PC-9 (cell line): ENCODE measurements around the gene BRD4. TPM values are rescaled to one million over a fixed set of nuclear protein-coding genes. Genes with fewer than 3 reads are reported as not detected.

Source experiments
- BruUV-seq: library from RNA; stranded (reverse); fragments of 400-500 nt; replicated peaks from 2 replicates; lab custom pipeline; 2021; lab: Mats Ljungman, UMichigan
- CTCF ChIA-PET: fragments of 300-600 bp; sonication (Branson Sonifier 250); formaldehyde crosslinking; loops from one replicate; lab custom pipeline; 2022; ENCODE audit warnings: antibody characterized with exemption; lab: Charles Lee
- POLR2A ChIA-PET: fragments of 300-600 bp; sonication (Branson Sonifier 250); formaldehyde crosslinking; loops from one replicate; lab custom pipeline; 2022; ENCODE audit warnings: antibody characterized with exemption; ENCODE audit not compliant: unreplicated experiment; lab: Charles Lee
- DNase-seq, 2 experiments: peaks; one replicate each; pipeline versions ENCODE4 v3.0.0 to v3.0.0-alpha.2; 2015 to 2022; ENCODE audit warnings: mixed read lengths in 1 of 2
- H2AFZ ChIP-seq: fragments of 200-600 bp; sonication (generic); 2 replicates; pipeline ENCODE4 v1.8.1; 2017; ENCODE audit warnings: antibody characterized with exemption
- H3F3A ChIP-seq: fragments of 200-600 bp; sonication (generic); 2 replicates; pipeline ENCODE4 v1.8.1; 2017; ENCODE audit warnings: antibody characterized with exemption, mild to moderate bottlenecking, low read depth; ENCODE audit not compliant: insufficient read depth
- H3K27ac ChIP-seq: fragments of 200-600 bp; sonication (generic); 2 replicates; pipeline ENCODE4 v1.6.1; 2016; ENCODE audit warnings: mixed run types
- H3K27me3 ChIP-seq: fragments of 200-600 bp; sonication (generic); 2 replicates; pipeline ENCODE4 v1.6.1; 2016; ENCODE audit warnings: low read depth, mixed run types; ENCODE audit not compliant: insufficient read depth
- H3K36me3 ChIP-seq: fragments of 200-600 bp; sonication (generic); 2 replicates; pipeline ENCODE4 v1.6.1; 2016; ENCODE audit warnings: low read depth, mixed run types
- H3K4me1 ChIP-seq: fragments of 200-600 bp; sonication (generic); replicated peaks from 2 replicates; pipeline ENCODE4 v1.6.1; 2016; ENCODE audit warnings: mixed run types; ENCODE audit not compliant: insufficient read depth
- H3K4me2 ChIP-seq: fragments of 200-600 bp; sonication (generic); 2 replicates; pipeline ENCODE4 v1.6.1; 2017; ENCODE audit warnings: mixed run types
- H3K4me3 ChIP-seq: fragments of 200-600 bp; sonication (generic); 2 replicates; pipeline ENCODE4 v1.6.1; 2016; ENCODE audit warnings: mixed run types
- H3K79me2 ChIP-seq: fragments of 200-600 bp; sonication (generic); 2 replicates; pipeline ENCODE4 v1.6.1; 2017; ENCODE audit warnings: low read depth, mixed run types
- H3K9me2 ChIP-seq: fragments of 200-600 bp; sonication (generic); 2 replicates; pipeline ENCODE4 v1.8.1; 2017; ENCODE audit warnings: mild to moderate bottlenecking; ENCODE audit not compliant: insufficient read depth
- H3K9me3 ChIP-seq: fragments of 200-600 bp; sonication (generic); 2 replicates; pipeline ENCODE4 v1.8.1; 2016; ENCODE audit warnings: low read depth; ENCODE audit not compliant: insufficient read depth
- H4K20me1 ChIP-seq: fragments of 200-600 bp; sonication (generic); 2 replicates; pipeline ENCODE4 v1.8.1; 2017; ENCODE audit not compliant: insufficient read depth
- CTCF ChIP-seq: fragments of 200-600 bp; sonication (generic); conservative IDR thresholded peaks from 2 replicates; pipeline ENCODE4 v1.6.1; 2017; ENCODE audit warnings: mixed run types, antibody characterized with exemption, mild to moderate bottlenecking, moderate library complexity
- EZH2 ChIP-seq: fragments of 200-600 bp; sonication (generic); IDR thresholded peaks from 2 replicates; pipeline ENCODE4 v1.8.0; 2017; ENCODE audit warnings: antibody characterized with exemption, low read depth
- intact Hi-C: fragments of 100-400 bp; cut with micrococcal nuclease; formaldehyde crosslinking; loops from one replicate; pipeline ENCODE4 v1.10.0; 2022; ENCODE audit not compliant: unreplicated experiment
- total RNA-seq: library from RNA; stranded (reverse); gene quantifications from 2 replicates; pipeline ENCODE4 v1.2.3, GENCODE V29; 2021

BRD4 gene
- total RNA-seq, 1 experiment from 2014 or later, result 138 TPM

GRCh38 chr19:15315101-15315500 is 17.2 kb downstream of the BRD4 start:
- no TSS peak for BruUV-seq
- Histone ChIP-seq H3K4me2 (peak overlapping the region; percentile 35; the same call in 1 of the 2 replicates), H3K27ac (peak overlapping the region; percentile 42), H3K9me3 (no peaks in the 10 kb centered on the region), H3K36me3 (0 out of 2 replicates have a peak, but pooled peaks cover 9% of the 10 kb centered on the region), H3F3A (peaks cover 52% of the 10 kb centered on the region), H3K27me3 (no peaks in the 10 kb centered on the region), H3K4me3 (no peak overlapping the region), H3K79me2 (peaks cover 100% of the 10 kb centered on the region), H2AFZ (no peak overlapping the region), H3K4me1 (peaks cover 35% of the 10 kb centered on the region), H3K9me2 (no peaks in the 10 kb centered on the region), H4K20me1 (peaks cover 100% of the 10 kb centered on the region)
- intact Hi-C loops, result no loop called here
- POLR2A ChIA-PET, result no interaction called here
- DNase-seq, result peak in 1 of 2 experiments; percentile 81
- CTCF ChIA-PET, result no interaction called here
- no peak for TF ChIP-seq CTCF
- no peak for TF ChIP-seq EZH2

GRCh38 chr19:15313649-15314279 is 18.6 kb downstream of the BRD4 start:
- Histone ChIP-seq H3K9me2 (no peaks in the 10 kb centered on the region), H3K9me3 (no peaks in the 10 kb centered on the region), H2AFZ (no peak overlapping the region), H3K4me3 (no peak overlapping the region), H4K20me1 (peaks cover 100% of the 10 kb centered on the region), H3F3A (peaks cover 54% of the 10 kb centered on the region), H3K79me2 (peaks cover 100% of the 10 kb centered on the region), H3K4me1 (peaks cover 32% of the 10 kb centered on the region), H3K27ac (no peak overlapping the region), H3K4me2 (no peak overlapping the region), H3K27me3 (no peaks in the 10 kb centered on the region), H3K36me3 (0 out of 2 replicates have a peak, but pooled peaks cover 9% of the 10 kb centered on the region)
- CTCF ChIA-PET, result no interaction called here
- TF ChIP-seq EZH2 (no peak), CTCF (no peak)
- intact Hi-C loops, result no loop called here
- BruUV-seq, result no TSS peak
- POLR2A ChIA-PET, result no interaction called here
- DNase-seq, result no peak

GRCh38 chr19:15307169-15307568 is 25.2 kb downstream of the BRD4 start:
- no peak overlapping the region for H3K4me3 ChIP-seq
- ChIA-PET CTCF (no interaction called here), POLR2A (no interaction called here)
- H3K79me2 ChIP-seq, result peaks cover 99% of the 10 kb centered on the region
- peaks cover 72% of the 10 kb centered on the region for H3F3A ChIP-seq
- H3K36me3 ChIP-seq, result peaks cover 9% of the 10 kb centered on the region; the same call in 1 of the 2 replicates
- no peaks in the 10 kb centered on the region for H3K9me3 ChIP-seq
- no peak overlapping the region for H3K27ac ChIP-seq
- DNase-seq, result no peak
- H2AFZ ChIP-seq, result no peak overlapping the region
- no peaks in the 10 kb centered on the region for H3K27me3 ChIP-seq
- peaks cover 18% of the 10 kb centered on the region for H3K4me1 ChIP-seq
- TF ChIP-seq EZH2 (no peak), CTCF (no peak)
- H3K9me2 ChIP-seq, result no peaks in the 10 kb centered on the region
- no peak overlapping the region for H3K4me2 ChIP-seq
- intact Hi-C loops, result no loop called here
- BruUV-seq, result no TSS peak
- peaks cover 98% of the 10 kb centered on the region for H4K20me1 ChIP-seq
